LoVo (cell line): ENCODE data around the gene HS6ST3.
"Not testable (repeated sequence)": the region's sequence is repeated elsewhere in the genome, so short reads cannot be mapped to it uniquely, and the experiment has no call there.

Experiments used
- DNase-seq: peaks from one replicate; pipeline ENCODE4 v3.0.0-alpha.2; 2016; ENCODE audit warnings: low spot score

HS6ST3 gene

GRCh38 chr13:96089749-96090239 is at the start of gene HS6ST3:
TSS of gene HS6ST3 (plus strand) at chr13:96090107.
- DNase-seq: no peak

- no peak for DNase-seq
Observed at GRCh38 chr13:96041326-96042110, 48.4 kb upstream of the HS6ST3 start.

- DNase-seq: no peak
Observed at GRCh38 chr13:96044238-96044637, 45.7 kb upstream of the HS6ST3 start.

GRCh38 chr13:96046449-96047126 is 43.3 kb upstream of the HS6ST3 start:
- not testable (repeated sequence) for DNase-seq

GRCh38 chr13:96050955-96051354 is 39.0 kb upstream of the HS6ST3 start:
- not testable (repeated sequence) for DNase-seq

GRCh38 chr13:96051491-96051890 is 38.4 kb upstream of the HS6ST3 start:
- DNase-seq: not testable (repeated sequence)

- not testable (repeated sequence) for DNase-seq
Observed at GRCh38 chr13:96051946-96052345, 38.0 kb upstream of the HS6ST3 start.

- DNase-seq: peak; percentile 33
Observed at GRCh38 chr13:96052656-96053002, 37.3 kb upstream of the HS6ST3 start.

- DNase-seq: peak; percentile 93
Observed at GRCh38 chr13:96053003-96053703, 36.8 kb upstream of the HS6ST3 start, which contains the start of gene UGGT2. TSS of gene UGGT2 (minus strand) at chr13:96053401. CDS start at chr13:96053312, 89 bp downstream.

- DNase-seq: no peak
Observed at GRCh38 chr13:96065849-96066248, 24.1 kb upstream of the HS6ST3 start.

GRCh38 chr13:96068729-96069128 is 21.2 kb upstream of the HS6ST3 start:
- no peak for DNase-seq

GRCh38 chr13:96071504-96071903 is 18.4 kb upstream of the HS6ST3 start:
- no peak for DNase-seq

- no peak for DNase-seq
Observed at GRCh38 chr13:96072392-96072791, 17.5 kb upstream of the HS6ST3 start.

GRCh38 chr13:96075953-96076543 is 13.9 kb upstream of the HS6ST3 start:
- DNase-seq: no peak

- no peak for DNase-seq
Observed at GRCh38 chr13:96080676-96081075, 9.2 kb upstream of the HS6ST3 start.

- DNase-seq: no peak
Observed at GRCh38 chr13:96081888-96082287, 8.0 kb upstream of the HS6ST3 start.

- DNase-seq: no peak
Observed at GRCh38 chr13:96082640-96083039, 7.3 kb upstream of the HS6ST3 start.

- no peak for DNase-seq
Observed at GRCh38 chr13:96086736-96087135, 3.2 kb upstream of the HS6ST3 start.

GRCh38 chr13:96089139-96089538 is 768 bp upstream of the HS6ST3 start:
- no peak for DNase-seq

- DNase-seq: no peak
Observed at GRCh38 chr13:96090240-96091101, 564 bp downstream of the HS6ST3 start.
